ENCODE data around the gene CDRT4. TPM values are rescaled to one million over a fixed set of nuclear protein-coding genes. Genes with fewer than 3 reads are reported as not detected.
"Not testable (repeated sequence)": the region's sequence is repeated elsewhere in the genome, so short reads cannot be mapped to it uniquely, and the experiment has no call there.

CDRT4 gene
- 1 to 10 TPM; 6.4 to 6.6 TPM for total RNA-seq
- long read RNA-seq, partial matches to known transcripts, result 0 of 3 reads
- long read RNA-seq, other reads (novel, unspliced or antisense), result 2 of 3 reads

DNA sequence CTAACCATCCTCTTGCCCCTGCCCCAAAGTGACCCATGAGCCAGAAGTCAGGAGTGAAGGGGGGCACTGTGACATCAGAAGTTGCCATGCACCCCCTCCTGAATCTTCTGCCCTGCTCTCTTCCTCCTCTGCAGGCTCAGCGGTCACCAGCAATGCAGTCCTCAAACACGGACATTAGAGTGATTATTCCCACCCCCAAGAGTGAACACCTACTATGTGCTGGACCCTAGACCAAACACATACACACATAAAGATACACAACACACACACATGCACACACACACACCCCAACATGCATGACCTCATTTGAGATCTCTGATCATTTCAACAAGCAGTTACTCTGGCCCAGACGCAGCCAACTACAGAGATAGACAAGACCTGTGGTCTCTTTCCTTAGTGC lies at the start of gene CDRT4:
CDRT4 (minus strand) TSS at position 30 of the 400 bp plus-strand sequence. CDS start 27,383 bp downstream, outside the sequence.
- ATAC-seq, result no peak
- no peak for DNase-seq

DNA sequence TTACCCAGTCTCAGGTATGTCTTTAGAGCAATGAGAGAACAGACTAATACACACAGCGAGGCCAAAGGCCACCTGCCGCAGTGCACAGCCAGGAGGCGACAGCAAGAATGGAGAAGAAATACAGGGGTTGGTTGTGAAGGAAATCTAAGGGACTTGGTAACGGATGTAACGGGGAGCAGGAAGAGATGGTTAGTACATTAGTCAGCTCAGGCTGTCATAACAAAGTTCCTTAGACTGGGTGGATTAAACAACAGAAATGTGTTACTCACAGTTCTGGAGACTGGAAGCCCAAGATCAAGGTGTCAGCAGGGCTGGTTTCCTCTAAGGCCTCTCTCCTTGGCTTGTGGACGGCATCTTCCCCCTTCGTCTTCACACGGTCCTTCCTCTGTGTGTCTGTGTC lies 48.7 kb upstream of the CDRT4 start:
- intact Hi-C loops (cut with DNase I, micrococcal nuclease), result no loop called here
- DNase-seq, result no peak
- no peak for ATAC-seq

More for the DNA sequence above, at the start of gene CDRT4:
- intact Hi-C loops (cut with DNase I, micrococcal nuclease), result no loop called here

DNA sequence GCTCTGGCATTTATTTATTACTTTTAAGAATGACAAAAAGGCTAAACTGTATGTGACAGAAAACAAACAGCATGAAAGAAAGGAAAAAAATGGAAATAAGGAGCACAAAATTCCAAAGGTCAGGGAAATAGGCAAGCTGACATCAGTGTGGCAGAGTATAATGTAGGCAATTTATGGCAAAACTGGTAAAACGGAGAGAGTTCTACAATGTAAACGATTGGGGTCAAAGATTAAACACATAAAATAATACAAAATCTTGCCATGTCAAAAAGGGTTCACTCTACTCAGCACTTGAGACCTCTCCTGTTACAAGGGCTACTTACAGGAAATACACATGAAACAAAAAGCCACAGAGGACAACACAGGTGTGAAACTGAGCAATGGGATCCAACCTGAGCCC lies 47.0 kb upstream of the CDRT4 start:
- ATAC-seq (peak; percentile 67), DNase-seq (no peak)
- intact Hi-C loops (cut with DNase I, micrococcal nuclease), result no loop called here

DNA sequence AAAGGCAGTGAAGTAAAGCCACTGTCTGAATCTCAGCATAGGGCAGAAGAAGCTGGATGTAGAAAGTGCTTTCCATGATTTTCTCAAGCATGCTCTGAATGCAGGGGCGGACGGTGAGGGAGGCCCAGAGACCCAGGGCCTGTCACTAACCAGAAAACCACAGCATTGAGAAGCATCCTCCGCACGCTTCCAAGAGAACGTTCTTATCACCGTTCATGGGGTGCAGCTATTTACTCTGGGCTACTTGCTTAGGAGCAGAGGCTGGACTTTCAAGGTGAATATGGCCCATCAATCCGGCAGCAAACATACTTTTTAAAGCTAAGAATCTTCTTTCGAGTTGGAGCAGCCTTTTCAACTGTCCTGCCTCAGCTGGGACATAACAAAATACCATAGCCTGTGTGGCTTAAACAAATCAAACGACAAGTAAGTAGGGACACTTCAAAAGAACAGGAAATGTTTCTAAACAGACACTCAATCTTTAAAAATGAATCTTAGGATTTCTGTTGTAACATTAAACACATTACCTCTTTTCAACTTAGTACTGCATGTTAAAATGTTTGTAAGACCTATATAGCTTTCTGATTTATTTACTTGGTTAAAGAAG lies 46.5 kb upstream of the CDRT4 start:
- intact Hi-C loops (cut with DNase I, micrococcal nuclease), result no loop called here
- DNase-seq, result no peak
- ATAC-seq, result peak; percentile 31

DNA sequence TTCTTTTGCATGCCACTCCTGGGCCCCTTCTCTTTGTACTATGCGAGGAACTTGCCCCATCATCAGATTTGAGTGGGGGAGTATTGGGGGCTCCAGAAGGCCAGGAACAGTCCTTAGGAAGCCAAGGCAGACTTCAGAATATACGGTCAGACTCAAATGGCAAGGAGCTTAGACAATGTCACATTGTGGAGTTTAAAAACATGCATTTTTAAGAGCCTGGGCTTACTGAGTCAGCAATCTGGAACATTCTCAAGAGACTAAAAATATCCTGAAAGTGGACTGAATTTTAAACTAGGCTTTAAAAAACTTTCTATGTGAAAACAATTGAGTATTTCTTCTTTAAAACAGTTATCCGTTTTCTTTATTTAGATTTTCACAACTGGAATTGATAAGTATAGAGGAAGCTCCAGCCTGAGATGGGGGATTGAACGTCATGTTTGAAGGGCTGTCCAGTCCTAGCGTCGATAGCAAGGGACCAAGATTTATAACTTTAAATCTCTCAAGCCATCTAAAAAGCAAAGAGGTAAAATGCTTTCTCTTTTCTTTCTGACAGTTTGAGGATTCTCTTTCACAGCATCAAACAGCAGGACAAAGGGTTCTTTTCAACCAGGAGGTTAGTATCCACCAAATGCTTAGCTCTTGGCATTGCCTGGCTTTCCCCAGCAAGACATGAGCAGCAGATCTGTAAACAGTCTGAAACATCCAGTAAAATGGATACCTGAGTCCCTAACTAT lies 45.8 kb upstream of the CDRT4 start:
- DNase-seq (no peak), ATAC-seq (no peak)
- intact Hi-C loops (cut with DNase I, micrococcal nuclease), result no loop called here

DNA sequence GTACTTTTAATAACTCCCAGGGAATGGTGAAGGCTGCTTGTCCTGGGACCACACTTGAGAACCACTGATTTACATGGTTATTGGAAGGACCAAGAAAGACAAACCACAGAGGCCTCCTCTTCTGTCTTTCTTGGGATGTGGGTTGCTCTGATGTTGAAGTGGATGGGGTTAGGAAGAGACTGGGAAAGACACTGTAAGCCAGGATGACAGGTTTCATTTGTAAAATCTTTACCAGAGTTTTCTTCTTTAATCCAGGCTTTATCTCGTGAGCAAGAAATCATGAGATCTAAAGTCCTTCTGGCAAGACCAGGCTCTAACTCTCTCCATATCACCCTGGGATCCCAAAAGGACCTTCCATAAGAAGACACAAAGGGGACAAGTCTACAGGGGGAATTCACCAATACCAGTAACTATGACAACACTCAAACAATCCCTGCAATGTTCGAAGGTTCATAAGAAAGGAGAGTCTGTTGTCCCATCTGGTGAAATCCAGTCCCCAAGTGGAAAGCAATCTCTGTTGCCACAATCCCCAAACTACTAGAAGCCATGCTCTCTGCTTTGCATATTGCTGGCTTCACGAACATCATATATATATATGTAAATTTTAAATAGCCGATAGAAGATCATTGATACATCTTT lies 44.8 kb upstream of the CDRT4 start:
- intact Hi-C loops (cut with DNase I, micrococcal nuclease), result no loop called here
- ATAC-seq, result no peak
- no peak for DNase-seq

DNA sequence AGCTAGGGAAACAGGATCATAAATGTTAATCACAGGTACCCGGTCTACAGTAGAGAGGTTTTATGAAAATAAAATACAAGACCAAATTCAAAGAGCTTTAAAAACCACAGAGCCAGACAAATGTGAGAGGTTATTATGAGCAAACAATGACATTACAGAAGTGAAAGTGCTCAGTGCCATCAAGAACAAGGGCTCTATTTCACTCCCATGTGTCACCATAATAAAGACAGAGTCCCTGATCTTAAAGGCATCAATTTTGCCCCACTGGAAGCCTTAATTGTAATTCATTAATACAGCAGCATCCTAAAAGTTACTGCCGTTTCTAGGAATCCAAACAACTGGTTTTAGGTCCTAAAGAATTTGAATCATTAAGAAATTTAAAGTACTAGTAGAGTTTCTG lies 43.7 kb upstream of the CDRT4 start:
- intact Hi-C loops (cut with DNase I, micrococcal nuclease), result no loop called here
- peak; percentile 52 for ATAC-seq
- no peak for DNase-seq

DNA sequence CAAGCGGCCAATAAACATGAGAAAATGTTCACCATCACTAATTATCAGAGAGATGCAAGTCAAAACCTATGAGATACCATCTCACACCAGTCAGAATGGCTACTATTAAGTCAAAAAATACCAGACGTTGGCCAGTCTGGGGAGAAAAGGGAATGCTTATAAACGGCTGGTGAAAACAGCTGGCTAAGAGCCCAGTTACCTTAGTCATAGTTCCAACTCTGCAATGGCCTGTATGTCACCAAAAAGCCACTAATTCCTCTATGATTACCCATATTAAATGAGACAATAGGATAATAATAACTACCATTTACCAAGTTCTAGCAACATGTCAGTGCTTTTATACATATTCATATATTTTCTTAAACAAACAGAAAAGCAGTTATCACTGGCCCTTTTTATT lies 42.9 kb upstream of the CDRT4 start:
- DNase-seq, result no peak
- intact Hi-C loops (cut with DNase I, micrococcal nuclease), result no loop called here
- ATAC-seq, result no peak

DNA sequence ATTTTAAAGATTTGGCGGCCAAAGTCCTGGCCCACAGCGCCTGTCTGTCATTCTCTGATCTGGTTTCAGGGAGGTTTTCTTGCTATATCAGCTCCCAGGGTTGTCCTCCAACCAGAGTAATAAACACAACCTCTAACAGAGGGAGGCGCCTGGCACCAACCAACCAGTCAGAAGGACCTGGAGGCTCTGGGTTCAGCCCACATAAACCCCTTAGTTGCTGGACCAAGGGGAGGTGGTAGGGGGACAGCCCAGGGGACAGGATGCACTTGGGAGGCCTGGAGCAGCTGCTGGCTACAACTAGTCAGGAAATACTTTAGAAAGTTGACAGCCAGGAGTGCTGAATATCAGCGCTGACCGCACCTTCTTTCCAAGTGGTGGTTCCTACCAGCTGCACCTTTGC lies 41.7 kb upstream of the CDRT4 start:
- intact Hi-C loops (cut with DNase I, micrococcal nuclease), result no loop called here
- ATAC-seq, result no peak
- DNase-seq, result no peak

DNA sequence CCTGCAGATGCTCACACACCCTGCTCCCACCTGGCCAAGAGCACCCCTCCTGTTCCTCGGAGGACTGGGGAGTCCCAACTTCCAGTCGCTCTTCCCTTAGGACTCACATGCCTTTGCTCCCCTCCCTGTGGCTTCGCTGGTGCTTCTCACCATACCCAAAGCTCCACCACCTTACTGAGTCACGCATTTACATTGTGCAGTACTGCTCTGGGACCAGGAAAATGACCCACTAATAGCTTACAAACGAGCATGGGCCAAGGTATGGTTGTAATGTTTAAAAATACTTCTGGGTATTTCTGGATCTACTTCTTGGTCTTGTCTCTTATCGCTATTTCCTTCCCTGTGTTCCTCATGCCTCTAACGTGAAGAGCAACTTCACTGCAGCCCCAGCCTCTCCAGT lies 41.0 kb upstream of the CDRT4 start:
- no peak for ATAC-seq
- intact Hi-C loops (cut with DNase I, micrococcal nuclease), result no loop called here

DNA sequence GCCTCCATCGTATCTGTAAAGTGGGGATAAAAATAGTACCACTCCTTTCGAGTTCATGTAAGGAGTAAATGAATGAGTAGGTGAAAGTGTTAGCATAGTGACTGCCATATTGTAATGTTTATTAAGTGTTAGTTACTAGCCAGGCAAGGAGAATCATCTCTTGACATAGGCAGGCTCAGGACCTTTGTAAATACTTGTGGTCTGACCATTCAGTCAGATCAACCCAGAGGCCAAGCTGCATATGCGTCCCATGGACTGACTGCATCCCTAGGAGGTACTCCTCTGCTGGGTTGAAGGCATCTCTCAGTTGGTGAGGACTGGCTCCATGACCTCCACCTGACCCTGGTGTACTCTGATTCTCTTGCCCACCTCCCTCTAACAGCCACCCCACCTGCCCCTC lies 40.5 kb upstream of the CDRT4 start:
- intact Hi-C loops (cut with DNase I, micrococcal nuclease), result no loop called here
- DNase-seq (no peak), ATAC-seq (no peak)

More for the DNA sequence above, 41.0 kb upstream of the CDRT4 start:
- DNase-seq, result no peak

DNA sequence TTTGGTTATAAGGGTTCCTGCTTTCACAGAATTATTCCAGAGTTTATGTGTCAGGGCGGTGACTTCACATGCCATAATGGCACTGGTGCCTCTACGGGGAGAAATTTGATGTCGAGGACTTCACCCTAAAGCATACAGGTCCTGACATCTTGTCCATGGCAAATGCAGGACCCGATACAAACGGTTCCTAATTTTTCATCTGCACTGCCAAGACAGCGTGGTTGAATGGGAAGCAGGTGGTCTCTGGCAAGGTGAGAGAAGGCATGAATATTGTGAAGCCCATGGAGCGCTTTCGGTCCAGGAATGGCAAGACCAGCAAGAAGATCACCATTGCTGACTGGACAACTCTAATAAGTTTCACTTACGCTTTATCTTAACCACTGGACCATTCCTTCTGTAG lies 39.6 kb upstream of the CDRT4 start:
- ATAC-seq (no peak), DNase-seq (no peak)
- intact Hi-C loops (cut with DNase I, micrococcal nuclease), result no loop called here

DNA sequence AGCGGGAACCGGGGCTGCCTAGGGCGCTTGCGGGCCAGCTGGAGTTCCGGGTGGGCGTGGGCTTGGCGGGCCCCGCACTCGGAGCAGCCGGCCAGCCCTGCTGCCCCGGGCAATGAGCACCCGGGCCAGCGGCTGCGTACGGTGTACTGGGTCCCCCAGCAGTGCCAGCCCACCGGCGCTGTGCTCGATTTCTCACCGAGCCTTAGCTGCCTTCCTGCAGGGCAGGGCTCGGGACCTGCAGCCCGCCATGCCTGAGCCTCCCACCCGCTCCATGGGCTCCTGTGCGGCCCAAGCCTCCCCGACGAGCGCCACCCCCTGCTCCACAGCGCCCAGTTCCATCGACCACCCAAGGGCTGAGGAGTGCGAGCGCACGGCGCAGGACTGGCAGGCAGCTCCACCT lies 38.3 kb upstream of the CDRT4 start:
- DNase-seq; intact Hi-C loops (cut with DNase I, micrococcal nuclease); ATAC-seq: not testable (repeated sequence)

DNA sequence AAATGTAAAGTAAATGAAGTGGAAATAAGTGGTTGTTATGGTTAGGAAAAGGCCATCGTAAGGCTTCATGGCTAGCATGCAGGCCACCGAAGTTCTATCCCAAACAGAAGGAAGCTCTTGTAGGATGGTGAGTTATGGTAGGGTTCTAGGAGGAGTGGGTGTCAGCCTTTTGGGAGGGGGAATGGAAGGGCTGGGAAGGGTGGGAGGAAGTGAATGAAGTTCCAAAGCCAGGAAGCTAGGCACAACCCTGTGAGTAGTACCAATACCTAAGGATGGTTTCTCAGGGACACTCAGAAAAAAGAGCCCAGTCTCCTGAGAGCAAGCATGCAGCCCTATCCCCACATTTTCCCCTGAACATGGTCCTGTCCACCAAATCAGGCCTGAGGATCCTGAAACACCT lies 36.3 kb upstream of the CDRT4 start:
- intact Hi-C loops (cut with DNase I, micrococcal nuclease), result loop anchor here in 1 of 2 donors (2.0 kb wide), 1 partner anchor 243 kb away; no protein-coding TSS in a partner anchor
- DNase-seq, result no peak
- ATAC-seq, result peak; percentile 8

DNA sequence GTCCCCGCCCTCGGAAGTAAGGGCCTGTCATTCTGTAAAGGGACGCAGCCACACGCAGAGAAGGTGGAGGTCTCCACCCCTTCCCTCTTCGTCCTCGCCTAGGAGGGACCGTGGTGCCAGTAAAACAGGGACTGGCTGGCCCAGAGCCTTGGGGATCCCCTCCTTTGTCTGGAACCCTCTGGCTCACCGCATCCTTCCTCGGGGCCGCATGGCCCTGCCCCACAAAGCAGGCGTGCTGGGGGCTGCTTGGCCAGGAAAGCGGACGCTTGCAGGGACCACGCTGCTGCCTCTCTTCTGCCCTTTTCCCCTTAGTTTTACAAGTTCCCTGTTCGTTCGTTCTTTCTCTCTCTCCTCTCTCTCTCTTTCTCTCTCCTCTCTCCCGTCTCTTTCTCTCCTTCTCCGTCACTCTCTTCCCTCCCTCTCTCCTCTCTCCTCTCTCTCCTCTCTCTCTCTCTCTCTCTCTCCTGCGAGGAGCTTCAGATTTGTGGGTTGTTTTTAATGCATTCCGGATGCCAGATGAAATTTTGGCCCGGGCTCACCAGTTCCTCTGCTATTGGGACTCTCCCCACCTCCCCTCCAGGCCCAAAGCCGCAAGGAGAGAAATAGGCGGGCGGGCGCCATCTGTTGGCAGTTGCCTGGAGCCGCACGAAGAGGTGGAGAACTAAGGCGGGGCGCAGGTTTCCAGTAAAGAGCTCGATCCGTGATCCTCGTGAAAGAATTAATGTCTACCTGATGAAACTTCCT lies 35.1 kb upstream of the CDRT4 start:
- peak; percentile 79 to 85 for DNase-seq
- intact Hi-C loops (cut with DNase I, micrococcal nuclease), result loop anchor here in 1 of 2 donors (2.0 kb wide), 1 partner anchor 242 kb away; no protein-coding TSS in a partner anchor
- peak; percentile 89 for ATAC-seq

DNA sequence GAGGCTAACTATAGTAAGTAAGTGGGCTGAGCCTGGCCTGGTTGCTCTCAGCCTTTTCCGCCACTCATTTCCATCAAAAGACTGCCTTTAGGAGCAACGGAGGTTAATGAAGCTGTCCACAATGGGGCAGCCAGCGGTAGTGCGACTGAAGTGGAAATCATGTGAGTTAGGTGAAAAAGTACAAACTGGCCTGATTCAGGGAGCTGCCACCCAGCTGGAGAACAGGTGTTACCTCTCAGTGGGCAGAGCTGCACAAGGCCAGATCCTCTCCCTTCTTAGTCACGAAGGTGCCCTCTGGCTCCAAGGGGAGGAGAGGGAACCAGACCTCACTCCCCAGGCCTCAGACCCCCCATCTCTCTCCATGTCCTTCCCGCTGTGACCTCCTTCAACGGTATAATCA lies 34.4 kb upstream of the CDRT4 start:
- intact Hi-C loops (cut with DNase I, micrococcal nuclease), result loop anchor here in 1 of 2 donors (2.0 kb wide), 1 partner anchor 241 kb away; no protein-coding TSS in a partner anchor
- ATAC-seq, result no peak
- no peak for DNase-seq

DNA sequence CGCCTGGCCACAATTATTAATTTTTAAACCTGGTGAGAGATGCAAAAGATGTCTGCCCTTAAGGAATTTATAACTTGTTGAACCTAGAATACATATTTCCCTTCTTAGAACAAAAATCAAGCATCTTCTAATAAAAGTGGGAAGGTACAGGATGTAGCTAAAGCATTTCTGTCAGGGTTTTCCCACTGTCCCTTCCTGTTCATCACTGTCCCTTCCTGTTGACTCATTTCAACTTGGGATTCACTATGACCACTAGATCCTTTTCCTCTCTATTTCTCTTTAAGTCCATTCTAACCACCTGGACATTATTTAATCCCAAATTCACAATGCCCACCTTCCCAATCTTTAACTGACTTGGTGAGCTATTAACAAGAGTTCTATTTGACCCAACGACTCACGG lies 33.9 kb upstream of the CDRT4 start:
- intact Hi-C loops (cut with DNase I, micrococcal nuclease), result no loop called here
- ATAC-seq (no peak), DNase-seq (no peak)

DNA sequence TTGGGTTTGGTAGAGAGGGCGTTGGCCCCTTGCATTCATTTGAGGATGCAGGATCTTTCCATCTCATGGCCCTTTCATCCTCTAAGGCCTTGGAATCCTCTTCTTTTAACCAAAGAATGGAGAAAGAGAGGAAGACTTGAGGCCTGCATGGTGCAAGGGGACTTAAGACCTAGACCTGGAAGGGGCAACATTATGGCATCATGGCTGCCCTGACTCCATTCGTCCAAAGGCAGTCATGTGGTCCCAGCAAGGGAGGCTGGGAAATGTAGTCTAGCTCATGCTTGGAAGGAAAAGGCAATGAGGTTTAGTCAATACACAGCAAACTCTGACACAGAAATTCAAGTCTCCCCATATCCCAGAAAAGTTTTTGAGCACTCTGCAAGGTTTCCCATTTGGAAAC lies 30.7 kb upstream of the CDRT4 start:
- DNase-seq (no peak), ATAC-seq (no peak)
- intact Hi-C loops (cut with DNase I, micrococcal nuclease), result no loop called here

All from left colon (tissue), 2 donors.